Naive thymus-derived CD4-positive, alpha-beta T cell (primary cell): ENCODE measurements around the gene HAVCR1. TPM values are rescaled to one million over a fixed set of nuclear protein-coding genes. Genes with fewer than 3 reads are reported as not detected.

ENCODE experiments used
- ATAC-seq: fragments of 150-1000 bp; cut with Tn5 transposase; 2 replicates; pipeline ENCODE4 v1.10.0; 2021; ENCODE audit warnings: mild to moderate bottlenecking, moderate library complexity
- CTCF ChIA-PET: fragments of 350-600 bp; sonication (Branson Sonifier 250); formaldehyde crosslinking; loops from one replicate; lab custom pipeline; 2021; ENCODE audit warnings: antibody characterized with exemption; lab: Charles Lee
- POLR2A ChIA-PET: fragments of 350-600 bp; sonication (Branson Sonifier 250); formaldehyde crosslinking; loops from one replicate; lab custom pipeline; 2021; ENCODE audit warnings: antibody characterized with exemption, inconsistent platforms; lab: Charles Lee
- DNase-seq, 9 donors: peaks; one replicate each; pipeline versions ENCODE4 v3.0.0 to v3.0.0-alpha.2; 2020 to 2022; ENCODE audit warnings: mixed read lengths in 1 of 9
- H3K27ac ChIP-seq: one replicate; pipeline ENCODE4 v1.7.0; 2013; ENCODE audit warnings: mild to moderate bottlenecking, low read depth, low read length, moderate library complexity
- H3K27me3 ChIP-seq, 2 donors: one replicate each; pipeline ENCODE4 v1.7.0; 2013; ENCODE audit warnings: low read length in 2 of 2, mild to moderate bottlenecking in 2 of 2, moderate library complexity in 2 of 2; ENCODE audit not compliant: control insufficient read depth in 2 of 2, insufficient read depth in 2 of 2
- H3K36me3 ChIP-seq, 3 experiments: 1 replicate in 2 of 3; 2 replicates in 1 of 3; pipeline ENCODE4 v1.7.0; 2013; ENCODE audit warnings: low read length in 3 of 3, mild to moderate bottlenecking in 3 of 3, moderate library complexity in 1 of 3; ENCODE audit not compliant: insufficient read depth in 3 of 3, control insufficient read depth in 2 of 3
- H3K4me1 ChIP-seq, 2 donors: one replicate each; pipeline ENCODE4 v1.7.0; 2013; ENCODE audit warnings: low read length in 2 of 2, mild to moderate bottlenecking in 2 of 2, moderate library complexity in 1 of 2; ENCODE audit not compliant: control insufficient read depth in 2 of 2, insufficient read depth in 2 of 2
- H3K4me3 ChIP-seq: 2 replicates; pipeline ENCODE4 v1.7.0; 2013; ENCODE audit warnings: mild to moderate bottlenecking, low read length
- H3K9me3 ChIP-seq, 3 experiments: 1 replicate in 2 of 3; 2 replicates in 1 of 3; pipeline ENCODE4 v1.7.0; 2013; ENCODE audit warnings: low read length in 3 of 3; ENCODE audit not compliant: control insufficient read depth in 2 of 3
- H3K27ac Mint-ChIP-seq, 9 donors: one replicate each; pipeline ENCODE4 v1.8.0; 2020 to 2022; ENCODE audit warnings: mixed read lengths in 9 of 9, mild to moderate bottlenecking in 8 of 9, moderate library complexity in 5 of 9, inconsistent platforms in 2 of 9
- H3K27me3 Mint-ChIP-seq, 5 donors: one replicate each; pipeline ENCODE4 v1.8.0; 2021 to 2022; ENCODE audit warnings: mixed read lengths in 5 of 5, mild to moderate bottlenecking in 1 of 5
- H3K36me3 Mint-ChIP-seq, 5 donors: one replicate each; pipeline ENCODE4 v1.8.0; 2020 to 2022; ENCODE audit warnings: mixed read lengths in 5 of 5, mild to moderate bottlenecking in 3 of 5, inconsistent platforms in 1 of 5
- H3K4me1 Mint-ChIP-seq, 7 donors: one replicate each; pipeline ENCODE4 v1.8.0; 2020 to 2022; ENCODE audit warnings: mixed read lengths in 7 of 7, mild to moderate bottlenecking in 3 of 7, inconsistent platforms in 1 of 7
- H3K4me3 Mint-ChIP-seq, 10 donors: one replicate each; pipeline ENCODE4 v1.8.0; 2020 to 2022; ENCODE audit warnings: mild to moderate bottlenecking in 10 of 10, mixed read lengths in 10 of 10, moderate library complexity in 6 of 10, inconsistent platforms in 2 of 10
- H3K9me3 Mint-ChIP-seq, 11 donors: one replicate each; pipeline ENCODE4 v1.8.0; 2020 to 2022; ENCODE audit warnings: mixed read lengths in 11 of 11, mild to moderate bottlenecking in 4 of 11, inconsistent platforms in 1 of 11, moderate library complexity in 1 of 11
- intact Hi-C, 2 donors: fragments of 100-400 bp; cut with micrococcal nuclease; formaldehyde crosslinking; loops; one replicate each; pipeline ENCODE4 v1.15.1; 2023
- polyA plus RNA-seq, 2 donors: library from polyadenylated mRNA; unstranded; fragments of 300-500 nt; fragmentation: Illumina TruSeq; gene quantifications; one replicate each; pipeline ENCODE4 v1.2.3, GENCODE V29; 2021
- total RNA-seq, 6 experiments: library from RNA in 5 of 6; stranded (reverse) in 5 of 6; gene quantifications; 1 replicate in 5 of 6; 2 replicates in 1 of 6; pipeline ENCODE4 v1.2.3 and lab custom pipeline; 2021 to 2026

HAVCR1 gene
- total and polyA plus RNA-seq, 7 experiments from 2014 or later = 2.1 to 32.3 (median 7.7) TPM

- ChIA-PET POLR2A (no interaction called here), CTCF (no interaction called here)
- Mint-ChIP-seq H3K9me3 (peaks cover 0 to 2% (median 0%) of the 10 kb centered on the region in 11 donors), H3K27ac (peak overlapping the region in 1 of 9 donors; percentile 30), H3K27me3 (no peaks in the 10 kb centered on the region), H3K36me3 (peaks cover 0 to 19% (median 0%) of the 10 kb centered on the region in 5 donors), H3K4me1 (peaks cover 0 to 38% (median 5%) of the 10 kb centered on the region in 7 donors), H3K4me3 (no peak overlapping the region)
- Histone ChIP-seq H3K4me3 (no peak overlapping the region), H3K36me3 (no peaks in the 10 kb centered on the region), H3K27me3 (no peaks in the 10 kb centered on the region), H3K27ac (no peak overlapping the region), H3K9me3 (no peaks in the 10 kb centered on the region), H3K4me1 (no peaks in the 10 kb centered on the region)
- intact Hi-C loops = no loop called here
- DNase-seq = no peak
- no peak for ATAC-seq
Measured at GRCh38 chr5:157068785-157069184, 9.9 kb upstream of the HAVCR1 start.

- no peak for DNase-seq
- no peak overlapping the region for H3K4me3 Mint-ChIP-seq
- H3K36me3 ChIP-seq = no peaks in the 10 kb centered on the region
- H3K4me1 ChIP-seq = no peaks in the 10 kb centered on the region
- peaks cover 0 to 37% (median 5%) of the 10 kb centered on the region in 7 donors for H3K4me1 Mint-ChIP-seq
- H3K27me3 Mint-ChIP-seq = no peaks in the 10 kb centered on the region
- no peak for ATAC-seq
- ChIA-PET CTCF (no interaction called here), POLR2A (no interaction called here)
- intact Hi-C loops = no loop called here
- H3K36me3 Mint-ChIP-seq = peaks cover 0 to 19% (median 0%) of the 10 kb centered on the region in 5 donors
- H3K27ac Mint-ChIP-seq = peak overlapping the region in 1 of 9 donors; percentile 30
- no peak overlapping the region for H3K4me3 ChIP-seq
- no peak overlapping the region for H3K27ac ChIP-seq
- H3K9me3 Mint-ChIP-seq = peaks cover 0 to 5% (median 0%) of the 10 kb centered on the region in 11 donors
- H3K27me3 ChIP-seq = no peaks in the 10 kb centered on the region
- H3K9me3 ChIP-seq = no peaks in the 10 kb centered on the region
Measured at GRCh38 chr5:157068339-157068738, 9.4 kb upstream of the HAVCR1 start.

DNA sequence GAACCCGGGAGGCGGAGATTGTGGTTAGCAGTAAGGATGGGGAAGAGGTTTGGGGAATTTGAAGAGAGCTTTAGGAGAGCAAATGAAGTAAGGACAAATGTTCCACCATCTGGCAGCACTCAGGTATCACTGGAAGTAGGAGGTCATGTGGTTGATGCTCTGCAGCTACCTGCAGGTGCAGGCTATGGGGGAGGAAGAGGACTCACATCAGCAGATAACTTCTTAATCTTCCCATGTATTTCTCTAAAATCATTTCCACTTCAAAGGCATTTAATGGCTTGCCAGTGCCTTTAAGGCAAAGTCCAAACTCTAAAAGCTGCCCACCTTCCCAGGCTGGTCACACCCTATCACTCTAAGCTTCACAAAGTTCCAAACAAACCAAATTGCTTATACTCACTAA is 8.1 kb upstream of the HAVCR1 start:
- Histone ChIP-seq H3K36me3 (no peaks in the 10 kb centered on the region), H3K27ac (no peak overlapping the region), H3K4me3 (no peak overlapping the region), H3K9me3 (no peaks in the 10 kb centered on the region), H3K4me1 (no peaks in the 10 kb centered on the region), H3K27me3 (no peaks in the 10 kb centered on the region)
- DNase-seq (no peak), ATAC-seq (no peak)
- Mint-ChIP-seq H3K4me1 (peaks cover 0 to 26% (median 5%) of the 10 kb centered on the region in 7 donors), H3K36me3 (peaks cover 0 to 19% (median 0%) of the 10 kb centered on the region in 5 donors), H3K27me3 (no peaks in the 10 kb centered on the region), H3K9me3 (peaks cover 0 to 7% (median 0%) of the 10 kb centered on the region in 11 donors), H3K4me3 (no peak overlapping the region), H3K27ac (peak overlapping the region in 2 of 9 donors; percentile 69 to 73)
- intact Hi-C loops = no loop called here
- ChIA-PET CTCF (interaction anchor here (0.5 kb wide), 1 partner anchor 274 kb away, joined by 3 read pairs; no protein-coding TSS in a partner anchor), POLR2A (no interaction called here)

GRCh38 chr5:157066080-157066479 is 7.2 kb upstream of the HAVCR1 start:
- ChIA-PET CTCF (no interaction called here), POLR2A (no interaction called here)
- Histone ChIP-seq H3K36me3 (no peaks in the 10 kb centered on the region), H3K27me3 (no peaks in the 10 kb centered on the region), H3K27ac (no peak overlapping the region), H3K9me3 (no peaks in the 10 kb centered on the region), H3K4me1 (no peaks in the 10 kb centered on the region), H3K4me3 (no peak overlapping the region)
- peaks cover 0 to 23% (median 5%) of the 10 kb centered on the region in 7 donors for H3K4me1 Mint-ChIP-seq
- intact Hi-C loops = no loop called here
- no peaks in the 10 kb centered on the region for H3K27me3 Mint-ChIP-seq
- H3K4me3 Mint-ChIP-seq = no peak overlapping the region
- DNase-seq (no peak), ATAC-seq (no peak)
- peak overlapping the region in 2 of 9 donors; percentile 25 to 38 for H3K27ac Mint-ChIP-seq
- H3K36me3 Mint-ChIP-seq = peaks cover 0 to 19% (median 0%) of the 10 kb centered on the region in 5 donors
- H3K9me3 Mint-ChIP-seq = peaks cover 0 to 7% (median 0%) of the 10 kb centered on the region in 11 donors

DNA sequence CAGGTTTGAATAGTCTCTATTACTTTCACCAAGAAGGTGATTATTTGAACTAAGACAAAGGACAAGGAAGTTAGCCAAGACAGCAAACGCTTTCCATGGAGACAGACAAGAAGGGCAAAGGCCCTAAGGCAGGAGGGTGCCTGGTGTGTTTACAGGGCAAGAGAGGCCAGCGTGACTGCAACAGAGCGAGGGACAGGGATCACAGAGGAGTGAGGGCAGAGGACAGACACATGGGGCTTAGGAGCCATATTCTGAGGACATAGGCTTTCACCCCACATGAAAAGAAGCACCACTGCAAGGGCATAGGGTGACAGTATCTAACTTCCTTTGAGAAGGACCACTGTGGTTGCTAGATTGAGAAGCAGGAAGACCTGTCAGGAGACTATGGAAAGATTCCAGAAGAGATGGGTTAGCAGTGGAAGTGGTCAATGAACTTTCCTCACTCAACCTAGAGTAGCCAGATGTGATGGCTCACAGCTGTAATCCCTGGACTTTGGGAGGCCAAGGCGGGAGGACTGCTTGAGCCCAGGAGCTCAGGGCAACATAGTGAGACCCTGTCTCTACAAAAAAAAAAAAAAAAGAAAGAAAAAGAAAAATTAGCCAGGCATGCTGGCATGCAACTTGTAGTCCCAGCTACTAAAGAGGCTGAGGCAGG is 5.0 kb upstream of the HAVCR1 start:
- Mint-ChIP-seq H3K9me3 (peaks cover 0 to 7% (median 0%) of the 10 kb centered on the region in 11 donors), H3K27me3 (no peaks in the 10 kb centered on the region), H3K4me3 (no peak overlapping the region), H3K4me1 (peaks cover 0 to 26% (median 5%) of the 10 kb centered on the region in 7 donors), H3K36me3 (peaks cover 0 to 19% (median 0%) of the 10 kb centered on the region in 5 donors), H3K27ac (peak overlapping the region in 3 of 9 donors; percentile 24 to 72 (median 29))
- no peak overlapping the region for H3K27ac ChIP-seq
- CTCF ChIA-PET = no interaction called here
- no peak overlapping the region for H3K4me3 ChIP-seq
- no peaks in the 10 kb centered on the region for H3K36me3 ChIP-seq
- ATAC-seq (no peak), DNase-seq (no peak)
- POLR2A ChIA-PET = no interaction called here
- no peaks in the 10 kb centered on the region for H3K4me1 ChIP-seq
- no peaks in the 10 kb centered on the region for H3K27me3 ChIP-seq
- intact Hi-C loops = no loop called here
- no peaks in the 10 kb centered on the region for H3K9me3 ChIP-seq

GRCh38 chr5:157059891-157060290 is 975 bp upstream of the HAVCR1 start:
- intact Hi-C loops = no loop called here
- peaks cover 0 to 16% (median 0%) of the 10 kb centered on the region in 7 donors for H3K4me1 Mint-ChIP-seq
- POLR2A ChIA-PET = no interaction called here

More at GRCh38 chr5:157059891-157060290, 975 bp upstream of the HAVCR1 start:
- Mint-ChIP-seq H3K4me3 (no peak overlapping the region), H3K27me3 (no peaks in the 10 kb centered on the region), H3K36me3 (peaks cover 0 to 18% (median 0%) of the 10 kb centered on the region in 5 donors), H3K9me3 (peaks cover 0 to 7% (median 0%) of the 10 kb centered on the region in 11 donors), H3K27ac (peak overlapping the region in 1 of 9 donors; percentile 45)
- Histone ChIP-seq H3K4me3 (no peak overlapping the region), H3K9me3 (no peaks in the 10 kb centered on the region), H3K27me3 (no peaks in the 10 kb centered on the region), H3K4me1 (no peaks in the 10 kb centered on the region), H3K27ac (no peak overlapping the region), H3K36me3 (no peaks in the 10 kb centered on the region)
- DNase-seq = no peak
- no peak for ATAC-seq
- CTCF ChIA-PET = no interaction called here
